Stimulated activated CD8-positive, alpha-beta memory T cell treated with anti-CD3 and anti-CD28 coated beads, Interleukin-12 subunit alpha, Interleukin-12 subunit beta, amount 100 ng/mL, for 4 hours (primary cell): Measurements from ENCODE around the gene PLCH1.

Experiments
- DNase-seq: peaks from one replicate; pipeline ENCODE4 v3.0.0-alpha.2; 2020; ENCODE audit warnings: low read depth

PLCH1 gene

GRCh38 chr3:155607761-155608160 lies 137.1 kb downstream of the PLCH1 start:
- DNase-seq = no peak

GRCh38 chr3:155605571-155605970 lies 139.3 kb downstream of the PLCH1 start:
- no peak for DNase-seq

- DNase-seq = no peak
These were observed 139.9 kb downstream of the PLCH1 start for GRCh38 chr3:155604967-155605366.

- DNase-seq = no peak
These were observed 140.7 kb downstream of the PLCH1 start for GRCh38 chr3:155604126-155604525.

GRCh38 chr3:155603302-155603701 lies 141.6 kb downstream of the PLCH1 start:
- no peak for DNase-seq

GRCh38 chr3:155602307-155602706 lies 142.6 kb downstream of the PLCH1 start:
- no peak for DNase-seq

GRCh38 chr3:155598671-155599070 lies 146.2 kb downstream of the PLCH1 start:
- DNase-seq = no peak

- no peak for DNase-seq
These were observed 148.3 kb downstream of the PLCH1 start for GRCh38 chr3:155596615-155597014.

- DNase-seq = no peak
These were observed 149.5 kb downstream of the PLCH1 start for GRCh38 chr3:155595371-155595770.

- DNase-seq = no peak
These were observed 150.2 kb downstream of the PLCH1 start for GRCh38 chr3:155594526-155595187.

- DNase-seq = no peak
These were observed 157.3 kb downstream of the PLCH1 start for GRCh38 chr3:155587581-155587980.

- DNase-seq = no peak
These were observed 159.5 kb downstream of the PLCH1 start for GRCh38 chr3:155585384-155585783.

- DNase-seq = no peak
These were observed 163.3 kb downstream of the PLCH1 start for GRCh38 chr3:155581579-155581978.

- DNase-seq = no peak
These were observed 172.8 kb downstream of the PLCH1 start for GRCh38 chr3:155572085-155572484.

GRCh38 chr3:155568295-155568694 lies 176.6 kb downstream of the PLCH1 start:
- no peak for DNase-seq

GRCh38 chr3:155560594-155560993 lies 184.3 kb downstream of the PLCH1 start:
- DNase-seq = no peak

- DNase-seq = no peak
These were observed 184.7 kb downstream of the PLCH1 start for GRCh38 chr3:155560135-155560534.

GRCh38 chr3:155556531-155556930 lies 188.3 kb downstream of the PLCH1 start:
- no peak for DNase-seq

GRCh38 chr3:155555479-155556060 lies 189.3 kb downstream of the PLCH1 start:
- DNase-seq = no peak

- DNase-seq = no peak
These were observed 190.0 kb downstream of the PLCH1 start for GRCh38 chr3:155554777-155555451.

GRCh38 chr3:155553780-155554179 lies 191.1 kb downstream of the PLCH1 start:
- no peak for DNase-seq

GRCh38 chr3:155553326-155553725 lies 191.5 kb downstream of the PLCH1 start:
- DNase-seq = no peak

- no peak for DNase-seq
These were observed 194.5 kb downstream of the PLCH1 start for GRCh38 chr3:155550391-155550790.

- DNase-seq = no peak
These were observed 195.8 kb downstream of the PLCH1 start for GRCh38 chr3:155549087-155549486.
